A673 (cell line): Measurements from ENCODE around the gene COG4. TPM values are rescaled to one million over a fixed set of nuclear protein-coding genes. Genes with fewer than 3 reads are reported as not detected.

ENCODE experiments used
- BruUV-seq: library from RNA; stranded (reverse); fragments of 400-500 nt; replicated peaks from 2 replicates; lab custom pipeline; 2021; lab: Mats Ljungman, UMichigan
- CTCF ChIA-PET: fragments of 300-600 bp; sonication (Branson Sonifier 250); formaldehyde crosslinking; loops from one replicate; lab custom pipeline; 2022; ENCODE audit warnings: antibody characterized with exemption; lab: Charles Lee
- POLR2A ChIA-PET: fragments of 300-600 bp; sonication (Branson Sonifier 250); formaldehyde crosslinking; loops from one replicate; lab custom pipeline; 2022; ENCODE audit warnings: antibody characterized with exemption; ENCODE audit not compliant: low non-redundant PET; lab: Charles Lee
- DNase-seq: peaks from one replicate; pipeline ENCODE4 v3.0.0-alpha.2; 2015; ENCODE audit warnings: low spot score
- H3K27ac ChIP-seq: fragments of 200-600 bp; sonication (generic); 2 replicates; pipeline ENCODE4 v1.5.1; 2016; ENCODE audit warnings: mixed run types, low read depth, mild to moderate bottlenecking, mixed read lengths, antibody characterized with exemption, low read length; ENCODE audit not compliant: poor library complexity, severe bottlenecking
- H3K27me3 ChIP-seq: fragments of 200-600 bp; sonication (generic); replicated peaks from 2 replicates; pipeline ENCODE4 v1.6.1; 2017; ENCODE audit warnings: mixed run types, low read depth, mild to moderate bottlenecking, mixed read lengths, antibody characterized with exemption, low read length; ENCODE audit not compliant: insufficient read depth, poor library complexity
- H3K36me3 ChIP-seq: fragments of 200-600 bp; sonication (generic); 2 replicates; pipeline ENCODE4 v1.6.1; 2016; ENCODE audit warnings: mixed run types, mild to moderate bottlenecking, mixed read lengths, antibody characterized with exemption, low read length; ENCODE audit not compliant: insufficient read depth, poor library complexity, severe bottlenecking
- H3K4me1 ChIP-seq: fragments of 200-600 bp; sonication (generic); 2 replicates; pipeline ENCODE4 v1.6.1; 2017; ENCODE audit warnings: mixed run types, mild to moderate bottlenecking, mixed read lengths, antibody characterized with exemption, low read length; ENCODE audit not compliant: insufficient read depth, poor library complexity, severe bottlenecking
- H3K4me3 ChIP-seq: fragments of 200-600 bp; sonication (generic); 2 replicates; pipeline ENCODE4 v1.5.1; 2016; ENCODE audit warnings: low read depth, mixed run types, mild to moderate bottlenecking, mixed read lengths, low read length; ENCODE audit not compliant: poor library complexity, severe bottlenecking
- H3K9me3 ChIP-seq: fragments of 200-600 bp; sonication (generic); 2 replicates; pipeline ENCODE4 v1.6.1; 2016; ENCODE audit warnings: mixed run types, low read depth, mild to moderate bottlenecking, mixed read lengths, antibody characterized with exemption, low read length; ENCODE audit not compliant: poor library complexity, severe bottlenecking
- EZH2 ChIP-seq: fragments of 200-600 bp; sonication (generic); IDR thresholded peaks from 2 replicates; pipeline ENCODE4 v1.6.1; 2017; ENCODE audit warnings: borderline replicate concordance, low read depth, mild to moderate bottlenecking, mixed read lengths, antibody characterized with exemption, low read length; ENCODE audit not compliant: poor library complexity, severe bottlenecking
- intact Hi-C: fragments of 100-400 bp; cut with micrococcal nuclease; formaldehyde crosslinking; loops from one replicate; pipeline ENCODE4 v1.10.0; 2022; ENCODE audit not compliant: unreplicated experiment
- total RNA-seq: library from RNA; stranded (reverse); gene quantifications from 2 replicates; pipeline ENCODE4 v1.2.3, GENCODE V29; 2021
- TF ChIP-seq, protein P1 (sequence below): fragments of 300-800, 200-600 bp; sonication (generic); conservative IDR thresholded peaks from 2 replicates; pipeline ENCODE4 v1.5.1; 2017; ENCODE audit warnings: low read depth, mild to moderate bottlenecking, antibody characterized with exemption, low read length, moderate library complexity, mixed read lengths

The COG4 gene
- total RNA-seq, 1 experiment from 2014 or later = 68.6 TPM

DNA sequence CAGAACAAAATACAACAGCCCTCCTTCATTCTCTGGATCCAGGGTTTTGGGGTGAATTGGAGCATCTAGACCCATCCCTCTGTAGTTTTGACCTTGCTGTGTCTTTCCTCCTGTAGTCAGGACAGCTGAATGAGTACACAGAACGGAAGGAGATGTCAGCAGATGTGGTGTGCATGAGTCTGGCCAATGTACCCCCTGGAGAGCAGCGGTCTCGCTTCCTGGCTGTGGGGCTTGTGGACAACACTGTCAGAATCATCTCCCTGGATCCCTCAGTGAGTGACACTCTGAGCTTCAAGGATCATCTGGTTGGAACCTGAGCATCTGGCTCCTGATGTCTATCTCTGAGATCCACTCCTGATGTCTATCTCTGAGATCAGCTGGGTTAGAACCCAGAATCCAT lies 32.7 kb upstream of the COG4 start:
- H3K27me3 ChIP-seq = no peaks in the 10 kb centered on the region
- DNase-seq = no peak
- no TSS peak for BruUV-seq
- ChIA-PET CTCF (no interaction called here), POLR2A (no interaction called here)
- H3K9me3 ChIP-seq = no peaks in the 10 kb centered on the region
- H3K4me1 ChIP-seq = no peaks in the 10 kb centered on the region
- H3K36me3 ChIP-seq = peaks cover 100% of the 10 kb centered on the region
- no peak overlapping the region for H3K27ac ChIP-seq
- intact Hi-C loops = no loop called here
- no peak overlapping the region for H3K4me3 ChIP-seq
- TF ChIP-seq, protein P1, sequence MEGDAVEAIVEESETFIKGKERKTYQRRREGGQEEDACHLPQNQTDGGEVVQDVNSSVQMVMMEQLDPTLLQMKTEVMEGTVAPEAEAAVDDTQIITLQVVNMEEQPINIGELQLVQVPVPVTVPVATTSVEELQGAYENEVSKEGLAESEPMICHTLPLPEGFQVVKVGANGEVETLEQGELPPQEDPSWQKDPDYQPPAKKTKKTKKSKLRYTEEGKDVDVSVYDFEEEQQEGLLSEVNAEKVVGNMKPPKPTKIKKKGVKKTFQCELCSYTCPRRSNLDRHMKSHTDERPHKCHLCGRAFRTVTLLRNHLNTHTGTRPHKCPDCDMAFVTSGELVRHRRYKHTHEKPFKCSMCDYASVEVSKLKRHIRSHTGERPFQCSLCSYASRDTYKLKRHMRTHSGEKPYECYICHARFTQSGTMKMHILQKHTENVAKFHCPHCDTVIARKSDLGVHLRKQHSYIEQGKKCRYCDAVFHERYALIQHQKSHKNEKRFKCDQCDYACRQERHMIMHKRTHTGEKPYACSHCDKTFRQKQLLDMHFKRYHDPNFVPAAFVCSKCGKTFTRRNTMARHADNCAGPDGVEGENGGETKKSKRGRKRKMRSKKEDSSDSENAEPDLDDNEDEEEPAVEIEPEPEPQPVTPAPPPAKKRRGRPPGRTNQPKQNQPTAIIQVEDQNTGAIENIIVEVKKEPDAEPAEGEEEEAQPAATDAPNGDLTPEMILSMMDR = no peak
- no peak for TF ChIP-seq EZH2

DNA sequence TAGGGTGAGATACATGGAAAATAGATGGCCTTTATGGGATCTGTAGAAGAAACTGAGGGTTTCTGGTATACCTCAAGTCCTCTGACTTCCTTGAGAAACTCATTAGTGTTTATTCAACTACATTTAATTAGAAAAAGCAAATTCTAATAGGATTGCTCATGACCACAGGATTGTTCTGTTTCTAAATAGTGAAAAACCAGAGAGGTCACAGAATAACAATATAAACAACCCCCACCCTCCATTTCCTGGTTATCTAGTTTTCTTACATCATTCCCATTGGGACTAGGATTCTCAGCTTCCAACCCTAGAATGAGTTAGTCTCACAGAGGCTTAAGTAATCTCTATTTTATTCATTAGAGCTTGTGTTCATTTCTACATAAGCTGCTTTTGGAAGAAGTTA lies 30.3 kb upstream of the COG4 start:
- CTCF ChIA-PET = no interaction called here
- intact Hi-C loops = no loop called here
- no peak for TF ChIP-seq EZH2
- TF ChIP-seq, protein P1 = no peak
- H3K9me3 ChIP-seq = no peaks in the 10 kb centered on the region
- DNase-seq = no peak
- POLR2A ChIA-PET = no interaction called here
- no TSS peak for BruUV-seq
- no peak overlapping the region for H3K27ac ChIP-seq
- no peak overlapping the region for H3K4me3 ChIP-seq
- no peaks in the 10 kb centered on the region for H3K27me3 ChIP-seq
- H3K36me3 ChIP-seq = peaks cover 100% of the 10 kb centered on the region
- H3K4me1 ChIP-seq = no peaks in the 10 kb centered on the region

DNA sequence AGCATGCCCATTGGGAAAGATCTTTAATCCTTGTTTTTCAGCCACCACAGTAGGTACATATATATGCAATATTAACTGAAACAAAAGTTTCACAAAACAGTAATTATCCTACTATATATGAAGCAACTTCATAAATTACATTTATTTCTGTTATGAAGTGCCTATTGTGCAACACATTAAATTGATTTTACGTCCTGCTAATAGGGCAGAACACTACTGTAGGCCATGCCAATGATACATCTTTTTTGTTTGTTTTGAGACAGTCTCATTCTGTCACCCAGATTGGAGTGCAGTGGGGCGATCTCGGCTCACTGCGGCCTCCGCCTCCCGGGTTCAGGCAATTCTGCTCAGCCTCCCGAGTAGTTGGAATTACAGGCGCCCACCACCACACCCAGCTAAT lies 29.3 kb upstream of the COG4 start:
- ChIA-PET POLR2A (no interaction called here), CTCF (no interaction called here)
- Histone ChIP-seq H3K4me3 (no peak overlapping the region), H3K9me3 (no peaks in the 10 kb centered on the region), H3K27me3 (no peaks in the 10 kb centered on the region), H3K27ac (no peak overlapping the region), H3K4me1 (no peaks in the 10 kb centered on the region), H3K36me3 (peaks cover 100% of the 10 kb centered on the region)
- BruUV-seq = no TSS peak
- TF ChIP-seq EZH2 = no peak
- TF ChIP-seq, protein P1 = no peak
- no peak for DNase-seq
- intact Hi-C loops = no loop called here
